Activated naive CD4-positive, alpha-beta T cell treated with Interleukin-2 at 50 U/mL for 16 hours (primary cell): ENCODE measurements around the gene LAMP5.

Experiments
- DNase-seq: peaks from one replicate; pipeline ENCODE4 v3.0.0-alpha.2; 2020

The LAMP5 gene

GRCh38 chr20:9514461-9515213 lies at the start of gene LAMP5:
Gene LAMP5, plus strand, starts transcription at chr20:9514590. Its CDS starts 263 bp downstream, at chr20:9514853.
- DNase-seq: no peak

- no peak for DNase-seq
Measured at GRCh38 chr20:9467995-9468394, 46.4 kb upstream of the LAMP5 start.

- DNase-seq: no peak
Measured at GRCh38 chr20:9474835-9475415, 39.5 kb upstream of the LAMP5 start.

GRCh38 chr20:9475456-9475855 lies 38.9 kb upstream of the LAMP5 start:
- DNase-seq: no peak

GRCh38 chr20:9476174-9476573 lies 38.2 kb upstream of the LAMP5 start:
- no peak for DNase-seq

- DNase-seq: no peak
Measured at GRCh38 chr20:9476637-9477036, 37.8 kb upstream of the LAMP5 start.

- no peak for DNase-seq
Measured at GRCh38 chr20:9478771-9479170, 35.6 kb upstream of the LAMP5 start.

GRCh38 chr20:9480066-9480465 lies 34.3 kb upstream of the LAMP5 start:
- DNase-seq: no peak

GRCh38 chr20:9482180-9482579 lies 32.2 kb upstream of the LAMP5 start:
- no peak for DNase-seq

GRCh38 chr20:9483131-9483530 lies 31.3 kb upstream of the LAMP5 start:
- DNase-seq: no peak

- DNase-seq: no peak
Measured at GRCh38 chr20:9485614-9486340, 28.6 kb upstream of the LAMP5 start.

GRCh38 chr20:9487231-9487630 lies 27.2 kb upstream of the LAMP5 start:
- DNase-seq: no peak

GRCh38 chr20:9488063-9488462 lies 26.3 kb upstream of the LAMP5 start:
- DNase-seq: no peak

- no peak for DNase-seq
Measured at GRCh38 chr20:9490161-9490560, 24.2 kb upstream of the LAMP5 start.

- no peak for DNase-seq
Measured at GRCh38 chr20:9490631-9491030, 23.8 kb upstream of the LAMP5 start.

- no peak for DNase-seq
Measured at GRCh38 chr20:9491324-9491723, 23.1 kb upstream of the LAMP5 start.

- no peak for DNase-seq
Measured at GRCh38 chr20:9492067-9492466, 22.3 kb upstream of the LAMP5 start.

- no peak for DNase-seq
Measured at GRCh38 chr20:9493803-9494202, 20.6 kb upstream of the LAMP5 start.

- no peak for DNase-seq
Measured at GRCh38 chr20:9495701-9496100, 18.7 kb upstream of the LAMP5 start.

- DNase-seq: no peak
Measured at GRCh38 chr20:9496155-9496554, 18.2 kb upstream of the LAMP5 start.

- DNase-seq: no peak
Measured at GRCh38 chr20:9498322-9498721, 16.1 kb upstream of the LAMP5 start.

- no peak for DNase-seq
Measured at GRCh38 chr20:9499126-9499899, 15.1 kb upstream of the LAMP5 start.

GRCh38 chr20:9500121-9500520 lies 14.3 kb upstream of the LAMP5 start:
- DNase-seq: no peak
